EH (cell line): ENCODE measurements around the gene TM4SF4.

Source experiments
- DNase-seq: peaks from one replicate; pipeline ENCODE4 v3.0.0-alpha.2; 2015; ENCODE audit warnings: low read depth

The TM4SF4 gene

GRCh38 chr3:149486726-149487125, 12.2 kb downstream of the TM4SF4 start:
- no peak for DNase-seq

GRCh38 chr3:149487598-149488197, 13.2 kb downstream of the TM4SF4 start:
- no peak for DNase-seq

- DNase-seq = no peak
Measured at GRCh38 chr3:149489060-149489690, 14.7 kb downstream of the TM4SF4 start.

GRCh38 chr3:149490260-149490971, 15.9 kb downstream of the TM4SF4 start:
- DNase-seq = no peak

GRCh38 chr3:149493315-149494021, 19.0 kb downstream of the TM4SF4 start:
- no peak for DNase-seq

- peak; percentile 66 for DNase-seq
Measured at GRCh38 chr3:149494022-149494758, 19.7 kb downstream of the TM4SF4 start.

- peak; percentile 85 for DNase-seq
Measured at GRCh38 chr3:149494759-149495580, 20.5 kb downstream of the TM4SF4 start.

- DNase-seq = no peak
Measured at GRCh38 chr3:149495581-149496125, 21.2 kb downstream of the TM4SF4 start.

GRCh38 chr3:149496891-149497290, 22.4 kb downstream of the TM4SF4 start:
- no peak for DNase-seq

- no peak for DNase-seq
Measured at GRCh38 chr3:149497966-149498670, 23.6 kb downstream of the TM4SF4 start.

GRCh38 chr3:149501524-149501923, 27.0 kb downstream of the TM4SF4 start:
- DNase-seq = peak; percentile 93

GRCh38 chr3:149502438-149502837, 27.9 kb downstream of the TM4SF4 start:
- DNase-seq = no peak

GRCh38 chr3:149506540-149506939, 32.0 kb downstream of the TM4SF4 start:
- DNase-seq = peak; percentile 90

- DNase-seq = peak; percentile 35
Measured at GRCh38 chr3:149506965-149507364, 32.5 kb downstream of the TM4SF4 start.

- peak; percentile 63 for DNase-seq
Measured at GRCh38 chr3:149507491-149508324, 33.2 kb downstream of the TM4SF4 start.

GRCh38 chr3:149509526-149509925, 35.0 kb downstream of the TM4SF4 start:
- no peak for DNase-seq

- no peak for DNase-seq
Measured at GRCh38 chr3:149510480-149510879, 36.0 kb downstream of the TM4SF4 start.

GRCh38 chr3:149511040-149511626, 36.6 kb downstream of the TM4SF4 start:
- DNase-seq = no peak
